UCSD-AML1 (cell line): ENCODE results near the gene CAPN10.

Experiments
- DNase-seq: peaks from one replicate; lab custom pipeline; 2025; ENCODE audit not compliant: unreplicated experiment; lab: John Stamatoyannopoulos, UW

Gene CAPN10

GRCh38 chr2:240636563-240637115, 50.1 kb downstream of the CAPN10 start:
- DNase-seq: no peak

- DNase-seq: no peak
Observed at GRCh38 chr2:240637116-240637900, 50.8 kb downstream of the CAPN10 start.

GRCh38 chr2:240637901-240638345, 51.4 kb downstream of the CAPN10 start:
- no peak for DNase-seq

GRCh38 chr2:240638512-240639160, 52.1 kb downstream of the CAPN10 start:
- DNase-seq: no peak

- no peak for DNase-seq
Observed at GRCh38 chr2:240639566-240639965, 53.0 kb downstream of the CAPN10 start.

GRCh38 chr2:240640939-240641338, 54.4 kb downstream of the CAPN10 start:
- DNase-seq: no peak

- DNase-seq: no peak
Observed at GRCh38 chr2:240642061-240642805, 55.7 kb downstream of the CAPN10 start.

- DNase-seq: no peak
Observed at GRCh38 chr2:240642806-240643092, 56.2 kb downstream of the CAPN10 start.

- DNase-seq: no peak
Observed at GRCh38 chr2:240643093-240643810, 56.7 kb downstream of the CAPN10 start.

GRCh38 chr2:240643811-240644150, 57.2 kb downstream of the CAPN10 start:
- no peak for DNase-seq

GRCh38 chr2:240644171-240644651, 57.7 kb downstream of the CAPN10 start:
- no peak for DNase-seq

GRCh38 chr2:240644859-240645301, 58.3 kb downstream of the CAPN10 start:
- no peak for DNase-seq

- DNase-seq: no peak
Observed at GRCh38 chr2:240645346-240645745, 58.8 kb downstream of the CAPN10 start.

GRCh38 chr2:240645801-240646175, 59.3 kb downstream of the CAPN10 start:
- no peak for DNase-seq

GRCh38 chr2:240646176-240646899, 59.8 kb downstream of the CAPN10 start:
- DNase-seq: peak; percentile 66

- DNase-seq: no peak
Observed at GRCh38 chr2:240646900-240647502, 60.5 kb downstream of the CAPN10 start.

GRCh38 chr2:240647503-240648154, 61.1 kb downstream of the CAPN10 start:
- no peak for DNase-seq

- no peak for DNase-seq
Observed at GRCh38 chr2:240648155-240648649, 61.7 kb downstream of the CAPN10 start.
